Endothelial cell (in vitro differentiated cells): ENCODE data around the gene NSFL1C. TPM values are rescaled to one million over a fixed set of nuclear protein-coding genes. Genes with fewer than 3 reads are reported as not detected.
A peak's percentile ranks its signal among the peaks of the same experiment; 100 is the strongest.

Experiments used
- DNase-seq: peaks from one replicate; pipeline ENCODE4 v3.0.0; 2021; ENCODE audit warnings: low spot score
- H3K27ac Mint-ChIP-seq: one replicate; pipeline ENCODE4 v1.8.0; 2021; ENCODE audit warnings: mixed read lengths, inconsistent platforms; ENCODE audit not compliant: unreplicated experiment
- H3K27me3 Mint-ChIP-seq: one replicate; pipeline ENCODE4 v1.8.0; 2021; ENCODE audit warnings: mild to moderate bottlenecking, moderate library complexity, mixed read lengths, inconsistent platforms; ENCODE audit not compliant: unreplicated experiment
- H3K36me3 Mint-ChIP-seq: one replicate; pipeline ENCODE4 v1.8.0; 2021; ENCODE audit warnings: mild to moderate bottlenecking, low read depth, mixed read lengths, inconsistent platforms; ENCODE audit not compliant: unreplicated experiment
- H3K4me1 Mint-ChIP-seq: one replicate; pipeline ENCODE4 v1.8.0; 2021; ENCODE audit warnings: mild to moderate bottlenecking, mixed read lengths, inconsistent platforms; ENCODE audit not compliant: unreplicated experiment
- H3K4me3 Mint-ChIP-seq: one replicate; pipeline ENCODE4 v1.8.0; 2021; ENCODE audit warnings: mild to moderate bottlenecking, mixed read lengths, inconsistent platforms; ENCODE audit not compliant: unreplicated experiment
- H3K9me3 Mint-ChIP-seq: one replicate; pipeline ENCODE4 v1.8.0; 2021; ENCODE audit warnings: mixed read lengths, inconsistent platforms; ENCODE audit not compliant: unreplicated experiment
- CTCF ChIP-seq: fragments of 200-600 bp; sonication (generic); IDR thresholded peaks from one replicate; pipeline ENCODE4 v1.5.0; 2021; ENCODE audit warnings: antibody characterized with exemption; ENCODE audit not compliant: unreplicated experiment
- total RNA-seq: library from RNA; stranded (reverse); fragmentation: NEBNext Ultra II Directional; extraction: Animal tissue kit (Norgen Biotek cat#: 25700); gene quantifications from one replicate; pipeline ENCODE4 v1.2.1, GENCODE V29; 2021; ENCODE audit not compliant: unreplicated experiment

The NSFL1C gene
- total RNA-seq, 1 donor from 2014 or later, result 104 TPM

DNA sequence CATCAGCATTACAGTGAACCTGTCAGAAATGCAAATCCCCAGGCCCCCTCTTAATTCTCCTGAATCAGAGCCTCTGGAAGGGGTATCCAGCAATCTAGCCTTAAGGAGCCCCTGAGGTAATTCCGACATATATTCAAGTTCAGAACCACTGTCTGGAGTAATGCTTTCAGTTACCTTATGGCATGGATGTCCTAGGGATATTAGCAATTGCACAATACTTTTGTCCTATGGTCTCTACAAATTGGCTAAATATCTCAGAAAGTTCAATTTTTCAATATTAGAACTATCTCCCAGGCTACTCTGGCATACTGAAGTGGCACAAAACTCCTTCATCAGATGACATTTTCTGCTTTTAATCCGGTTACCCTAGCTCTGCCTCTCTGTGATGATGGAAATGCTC, 6.4 kb downstream of the NSFL1C start:
- no peak for DNase-seq
- H3K27me3 Mint-ChIP-seq, result no peaks in the 10 kb centered on the region
- TF ChIP-seq CTCF, result no peak
- H3K27ac Mint-ChIP-seq, result no peak overlapping the region
- H3K4me1 Mint-ChIP-seq, result peaks cover 10% of the 10 kb centered on the region
- no peak overlapping the region for H3K4me3 Mint-ChIP-seq
- no peaks in the 10 kb centered on the region for H3K9me3 Mint-ChIP-seq
- peaks cover 49% of the 10 kb centered on the region for H3K36me3 Mint-ChIP-seq

DNA sequence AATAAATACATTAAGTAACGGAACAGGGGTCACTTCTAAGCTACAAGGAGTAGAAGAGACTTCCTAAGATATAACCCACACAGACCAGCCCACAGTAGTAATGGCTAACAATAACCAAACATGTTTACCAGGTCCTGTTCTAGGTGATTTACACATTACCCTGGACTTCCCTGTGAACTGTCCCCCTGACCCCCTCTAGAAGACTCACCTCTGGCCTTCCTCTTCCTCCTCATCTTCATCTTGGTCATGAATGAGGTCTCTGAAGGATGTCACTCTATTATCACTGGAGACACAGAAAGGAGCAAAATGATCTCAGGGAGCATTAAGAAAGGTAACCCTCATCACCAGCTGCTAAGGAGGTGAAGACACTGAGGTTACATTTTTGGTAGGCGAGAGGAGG, 8.7 kb downstream of the NSFL1C start:
- DNase-seq, result no peak
- H3K36me3 Mint-ChIP-seq, result peaks cover 64% of the 10 kb centered on the region
- H3K4me3 Mint-ChIP-seq, result no peak overlapping the region
- H3K9me3 Mint-ChIP-seq, result no peaks in the 10 kb centered on the region
- no peak for TF ChIP-seq CTCF
- no peaks in the 10 kb centered on the region for H3K4me1 Mint-ChIP-seq
- H3K27me3 Mint-ChIP-seq, result no peaks in the 10 kb centered on the region
- no peak overlapping the region for H3K27ac Mint-ChIP-seq

DNA sequence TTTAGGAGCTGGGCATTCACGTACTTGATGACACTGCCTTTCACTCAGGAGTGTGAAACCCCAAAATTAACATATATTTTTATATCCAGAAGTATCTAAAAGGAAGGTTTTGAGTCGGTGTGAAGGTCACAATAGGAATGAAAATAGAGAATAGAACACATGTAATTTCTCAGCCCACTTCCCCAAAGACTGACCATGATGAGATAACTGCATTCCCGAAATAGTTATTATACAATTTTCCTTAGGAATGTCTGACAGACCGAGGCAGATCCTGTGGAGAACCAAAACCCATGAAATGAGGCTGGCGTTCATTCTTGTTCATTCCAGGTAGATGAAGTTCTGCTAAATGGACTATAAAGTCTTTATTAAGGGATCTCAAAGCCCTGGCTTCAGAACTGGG, 10.3 kb downstream of the NSFL1C start:
- peaks cover 79% of the 10 kb centered on the region for H3K36me3 Mint-ChIP-seq
- H3K4me3 Mint-ChIP-seq, result no peak overlapping the region
- no peak for DNase-seq
- no peak overlapping the region for H3K27ac Mint-ChIP-seq
- TF ChIP-seq CTCF, result no peak
- peaks cover 6% of the 10 kb centered on the region for H3K9me3 Mint-ChIP-seq
- H3K27me3 Mint-ChIP-seq, result no peaks in the 10 kb centered on the region
- H3K4me1 Mint-ChIP-seq, result no peaks in the 10 kb centered on the region

- peaks cover 10% of the 10 kb centered on the region for H3K9me3 Mint-ChIP-seq
- H3K4me3 Mint-ChIP-seq, result peak overlapping the region; percentile 87
- H3K36me3 Mint-ChIP-seq, result peaks cover 77% of the 10 kb centered on the region
- TF ChIP-seq CTCF, result no peak
- peaks cover 2% of the 10 kb centered on the region for H3K27me3 Mint-ChIP-seq
- DNase-seq, result no peak
- no peak overlapping the region for H3K27ac Mint-ChIP-seq
- H3K4me1 Mint-ChIP-seq, result no peaks in the 10 kb centered on the region
Measured at GRCh38 chr20:1450926-1451491, 15.6 kb downstream of the NSFL1C start.

GRCh38 chr20:1449370-1449769, 17.3 kb downstream of the NSFL1C start:
- H3K27ac Mint-ChIP-seq, result no peak overlapping the region
- DNase-seq, result no peak
- peaks cover 78% of the 10 kb centered on the region for H3K36me3 Mint-ChIP-seq
- peaks cover 3% of the 10 kb centered on the region for H3K27me3 Mint-ChIP-seq
- H3K4me1 Mint-ChIP-seq, result no peaks in the 10 kb centered on the region
- TF ChIP-seq CTCF, result no peak
- H3K4me3 Mint-ChIP-seq, result no peak overlapping the region
- H3K9me3 Mint-ChIP-seq, result peaks cover 10% of the 10 kb centered on the region
